HUES64 (cell line): ENCODE data around the gene ADAMTSL2.

Experiments
- H3K27ac ChIP-seq: 2 replicates; pipeline ENCODE4 v1.7.0; 2013; ENCODE audit warnings: low read depth, low read length, inconsistent platforms
- H3K27me3 ChIP-seq: 2 replicates; pipeline ENCODE4 v1.6.1; 2013; ENCODE audit warnings: mild to moderate bottlenecking, low read length; ENCODE audit not compliant: insufficient read depth
- H3K36me3 ChIP-seq: 2 replicates; pipeline ENCODE4 v1.6.1; 2013; ENCODE audit warnings: mild to moderate bottlenecking, low read length; ENCODE audit not compliant: insufficient read depth
- H3K4me1 ChIP-seq: 2 replicates; pipeline ENCODE4 v1.6.1; 2013; ENCODE audit warnings: mild to moderate bottlenecking, low read length, moderate library complexity; ENCODE audit not compliant: insufficient read depth
- H3K4me3 ChIP-seq: 2 replicates; pipeline ENCODE4 v1.5.1; 2013; ENCODE audit warnings: mild to moderate bottlenecking, low read length, moderate library complexity
- H3K9ac ChIP-seq: 2 replicates; pipeline ENCODE4 v1.6.1; 2013; ENCODE audit warnings: mild to moderate bottlenecking, low read depth, low read length
- H3K9me3 ChIP-seq: 2 replicates; pipeline ENCODE4 v1.6.1; 2013; ENCODE audit warnings: low read depth, low read length; ENCODE audit not compliant: insufficient read depth
- WGBS: fragments of 150-250, 120-280 bp; methylation state at CpG from one replicate; pipeline ENCODE4 v1.1.7; 2013; ENCODE audit warnings: missing lambda C conversion rate; 5-methylcytosine and 5-hydroxymethylcytosine counted together

ADAMTSL2 gene

DNA sequence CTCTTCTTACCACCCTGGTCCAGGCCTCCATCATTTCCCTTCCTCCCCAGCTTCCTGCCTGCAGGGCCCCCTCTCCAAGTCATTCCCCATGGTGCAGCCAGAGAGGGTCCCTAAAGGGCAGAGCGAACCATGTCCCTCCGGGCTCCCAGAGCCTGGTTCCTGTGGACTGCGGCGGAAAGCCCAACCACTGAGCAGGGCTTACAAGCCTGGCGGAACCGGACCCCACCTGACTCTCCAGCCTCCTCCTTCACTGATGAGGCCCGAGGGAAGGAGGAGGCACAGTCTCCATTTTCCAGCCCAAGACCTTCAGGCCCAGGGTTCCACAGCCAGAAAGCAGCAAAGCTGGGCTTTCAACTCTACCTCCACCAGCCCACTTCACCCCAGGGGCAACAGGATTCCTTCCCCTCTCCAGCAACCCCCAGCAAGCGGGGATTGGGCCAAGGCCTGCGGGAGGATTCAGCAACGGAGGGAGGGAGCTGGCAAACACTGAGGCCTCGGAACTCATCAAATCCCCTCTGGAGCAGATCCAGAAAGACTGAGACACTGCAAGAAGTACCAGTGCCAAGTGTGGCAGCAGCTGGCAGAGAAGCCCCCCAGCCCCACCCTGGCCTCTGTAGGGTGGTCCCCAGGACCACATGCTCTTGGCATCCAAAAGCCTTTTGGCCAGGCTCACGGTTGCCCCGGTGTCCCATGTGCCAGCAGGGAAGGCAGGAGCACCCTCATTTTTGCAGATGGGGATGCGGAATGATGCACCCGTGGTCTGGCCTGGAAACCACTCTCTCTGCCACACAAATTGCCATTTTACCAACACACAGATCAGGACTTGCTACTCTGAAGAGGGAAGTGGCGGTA, 71.6 kb downstream of the ADAMTSL2 start:
- H3K9me3 ChIP-seq: no peaks in the 10 kb centered on the region
- H3K9ac ChIP-seq: no peak overlapping the region
- no peaks in the 10 kb centered on the region for H3K4me1 ChIP-seq
- 81% methylated on average over 16 of the region's 16 CpGs for WGBS
- no peaks in the 10 kb centered on the region for H3K36me3 ChIP-seq
- no peak overlapping the region for H3K4me3 ChIP-seq
- no peak overlapping the region for H3K27ac ChIP-seq
- H3K27me3 ChIP-seq: peaks cover 38% of the 10 kb centered on the region

DNA sequence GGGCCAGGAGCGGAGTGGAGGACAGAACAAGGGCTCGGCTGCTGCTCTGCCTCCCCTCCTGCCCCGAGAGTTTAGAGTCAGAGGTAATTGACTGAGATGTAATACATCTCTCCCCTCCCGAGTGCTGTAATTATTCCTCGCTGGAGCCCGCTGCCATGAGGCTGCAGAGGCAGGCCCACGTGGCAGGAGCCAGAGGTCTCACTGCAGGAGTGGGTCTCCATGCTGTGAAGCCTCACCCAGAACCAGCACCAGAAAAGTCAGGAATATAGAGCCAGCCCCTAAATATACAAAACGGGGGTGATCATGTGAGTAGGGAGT, 72.2 kb downstream of the ADAMTSL2 start:
- 88% methylated on average over 7 of the region's 8 CpGs for WGBS
- Histone ChIP-seq H3K27ac (no peak overlapping the region), H3K36me3 (no peaks in the 10 kb centered on the region), H3K27me3 (peaks cover 40% of the 10 kb centered on the region), H3K9me3 (no peaks in the 10 kb centered on the region), H3K9ac (no peak overlapping the region), H3K4me3 (no peak overlapping the region), H3K4me1 (no peaks in the 10 kb centered on the region)

DNA sequence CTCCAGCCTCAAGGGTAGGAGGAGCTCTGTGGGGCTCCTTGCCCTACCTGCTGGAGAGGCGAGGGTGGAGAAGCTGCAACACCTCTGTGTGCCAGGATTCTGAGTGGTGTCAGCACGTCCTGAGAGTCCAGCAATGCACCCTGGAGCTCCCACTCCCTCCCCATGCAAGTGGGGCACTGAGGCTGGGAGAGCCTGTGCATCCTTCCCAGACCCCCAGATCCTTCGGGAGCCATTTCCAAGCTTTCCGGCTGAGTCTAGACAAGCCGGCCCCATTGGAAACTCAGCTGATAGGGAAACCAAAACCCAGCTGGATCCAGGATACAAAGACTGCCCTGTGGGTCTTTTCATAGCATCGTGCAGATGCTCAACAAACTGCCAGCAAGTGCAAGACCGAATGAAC, 72.9 kb downstream of the ADAMTSL2 start:
- peaks cover 40% of the 10 kb centered on the region for H3K27me3 ChIP-seq
- H3K4me3 ChIP-seq: no peak overlapping the region
- no peak overlapping the region for H3K27ac ChIP-seq
- H3K9ac ChIP-seq: no peak overlapping the region
- no peaks in the 10 kb centered on the region for H3K36me3 ChIP-seq
- 75% methylated on average over 7 of the region's 7 CpGs for WGBS
- no peaks in the 10 kb centered on the region for H3K9me3 ChIP-seq
- no peaks in the 10 kb centered on the region for H3K4me1 ChIP-seq

DNA sequence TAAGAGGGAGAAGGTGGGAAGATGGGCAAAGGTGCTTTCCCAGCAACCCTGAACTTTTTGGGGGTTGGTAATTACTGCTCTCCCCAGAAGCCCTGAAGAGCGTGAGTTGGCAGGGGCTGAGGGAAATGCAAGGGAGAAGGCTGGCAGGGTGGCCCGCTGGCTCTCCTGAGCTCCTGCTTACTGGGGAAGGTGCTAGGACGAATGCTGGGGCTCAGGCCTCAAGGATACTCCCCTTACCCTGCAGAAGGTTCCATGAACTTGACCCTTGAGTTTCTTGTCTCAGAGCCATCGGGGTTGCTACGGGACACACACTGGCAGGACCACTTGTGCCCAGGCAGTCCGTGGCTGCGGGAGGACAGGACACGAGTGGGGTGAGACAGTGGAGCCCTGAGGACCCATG, 73.5 kb downstream of the ADAMTSL2 start:
- Histone ChIP-seq H3K36me3 (no peaks in the 10 kb centered on the region), H3K27me3 (peaks cover 40% of the 10 kb centered on the region), H3K9ac (no peak overlapping the region), H3K27ac (no peak overlapping the region), H3K9me3 (no peaks in the 10 kb centered on the region), H3K4me3 (no peak overlapping the region), H3K4me1 (no peaks in the 10 kb centered on the region)
- 91% methylated on average over 8 of the region's 8 CpGs for WGBS

DNA sequence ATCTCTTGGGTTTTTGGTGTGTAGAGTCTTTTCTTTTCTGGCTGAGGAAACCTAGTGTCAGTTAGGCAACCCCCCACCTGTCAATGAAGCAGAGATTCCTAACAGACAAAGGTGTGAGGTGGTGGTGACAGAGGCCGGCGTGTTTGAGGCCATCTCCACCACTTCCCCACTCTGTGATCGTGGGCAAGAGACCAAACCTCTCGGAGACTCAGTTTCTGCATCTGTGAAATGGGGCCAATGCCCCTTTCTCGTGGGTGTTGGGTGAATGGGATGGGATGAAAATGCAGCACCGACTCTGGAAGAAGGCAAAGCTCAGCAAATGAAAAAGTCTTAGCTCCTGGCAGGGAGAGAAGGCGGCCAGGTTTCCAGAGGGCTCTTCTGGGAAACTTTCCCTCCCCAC, 73.9 kb downstream of the ADAMTSL2 start:
- 75% methylated on average over 7 of the region's 7 CpGs for WGBS
- no peaks in the 10 kb centered on the region for H3K36me3 ChIP-seq
- H3K9me3 ChIP-seq: no peaks in the 10 kb centered on the region
- H3K4me1 ChIP-seq: no peaks in the 10 kb centered on the region
- no peak overlapping the region for H3K9ac ChIP-seq
- H3K4me3 ChIP-seq: peak overlapping the region; percentile 55; the same call in 1 of the 2 replicates
- peaks cover 40% of the 10 kb centered on the region for H3K27me3 ChIP-seq
- no peak overlapping the region for H3K27ac ChIP-seq

DNA sequence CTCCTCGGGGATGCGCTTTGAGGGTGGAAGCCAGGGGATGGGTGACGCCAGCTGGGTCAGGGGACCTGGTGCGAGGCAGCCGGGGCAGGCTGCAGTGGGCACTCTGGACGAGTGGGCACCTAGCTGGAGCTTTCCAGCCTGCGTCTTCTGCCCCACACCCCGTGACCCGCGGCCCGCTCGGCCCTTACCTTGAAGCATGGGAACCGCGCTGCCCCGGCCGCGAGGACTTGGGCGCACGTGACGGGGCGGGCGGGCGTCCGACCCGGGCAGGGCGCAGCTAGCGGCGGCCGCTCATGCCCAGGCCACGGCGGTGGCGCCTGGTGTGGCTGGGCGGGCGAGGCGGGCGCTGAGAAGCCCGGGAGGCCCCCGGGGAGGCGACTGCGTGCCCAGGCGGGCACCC, 74.4 kb downstream of the ADAMTSL2 start:
- Histone ChIP-seq H3K36me3 (no peaks in the 10 kb centered on the region), H3K27me3 (peaks cover 40% of the 10 kb centered on the region), H3K9ac (peak overlapping the region; percentile 49; the same call in 1 of the 2 replicates), H3K27ac (no peak overlapping the region), H3K9me3 (no peaks in the 10 kb centered on the region), H3K4me3 (peak overlapping the region; percentile 55), H3K4me1 (no peaks in the 10 kb centered on the region)
- WGBS: 13% methylated on average over 41 of the region's 41 CpGs

DNA sequence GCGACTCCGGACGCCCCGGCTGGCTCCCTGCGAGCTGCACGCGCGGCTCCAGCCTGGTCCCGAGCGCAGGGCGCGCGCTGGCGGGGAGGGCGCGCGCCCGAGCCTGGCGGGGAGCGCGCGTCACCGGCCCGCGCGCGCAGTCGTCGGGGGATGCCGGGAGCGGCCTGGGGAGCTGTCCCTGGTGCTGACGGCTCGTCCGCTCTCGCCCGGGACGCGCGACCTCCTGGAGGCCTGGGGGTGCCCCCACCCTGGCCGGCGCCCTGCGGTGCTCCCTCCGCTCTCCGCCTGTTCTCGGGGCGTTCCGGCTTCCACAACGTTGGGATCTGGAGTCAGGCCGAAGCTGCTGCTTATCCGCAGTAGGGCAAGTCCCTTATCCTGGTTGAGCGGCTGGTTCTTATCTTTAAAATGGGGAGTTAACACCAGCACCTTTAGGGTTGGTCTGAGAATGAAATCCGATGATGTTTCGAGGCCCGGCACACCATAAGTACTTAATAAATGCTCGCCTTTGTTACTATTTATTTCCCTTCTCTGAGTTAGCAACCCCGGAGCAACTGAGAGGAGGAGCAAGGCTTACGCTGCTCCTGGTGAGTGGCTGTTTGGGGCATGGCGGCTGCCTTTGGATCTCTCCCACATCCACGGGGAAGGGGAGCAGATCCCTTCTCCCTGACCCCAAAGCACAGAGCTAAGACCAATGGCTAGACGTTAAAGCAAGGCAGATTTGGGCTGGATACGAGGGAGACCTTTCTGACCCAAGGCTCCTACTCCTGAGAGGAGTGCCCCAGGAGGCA, 75.0 kb downstream of the ADAMTSL2 start, which contains the start of gene FAM163B:
TSS of gene FAM163B (minus strand) at position 79 of the 788 bp plus-strand sequence. CDS start 29,166 bp downstream, outside the sequence.
- peak within 1 kb of the TSS; percentile 55 for H3K4me3 ChIP-seq
- no peaks in the 10 kb centered on the region for H3K36me3 ChIP-seq
- H3K27ac ChIP-seq: no peak within 1 kb of the TSS
- H3K4me1 ChIP-seq: no peaks in the 10 kb centered on the region
- peaks cover 40% of the 10 kb centered on the region for H3K27me3 ChIP-seq
- 10% methylated on average over 61 of the region's 61 CpGs for WGBS
- peak within 1 kb of the TSS; percentile 49; the same call in 1 of the 2 replicates for H3K9ac ChIP-seq
- H3K9me3 ChIP-seq: no peaks in the 10 kb centered on the region

DNA sequence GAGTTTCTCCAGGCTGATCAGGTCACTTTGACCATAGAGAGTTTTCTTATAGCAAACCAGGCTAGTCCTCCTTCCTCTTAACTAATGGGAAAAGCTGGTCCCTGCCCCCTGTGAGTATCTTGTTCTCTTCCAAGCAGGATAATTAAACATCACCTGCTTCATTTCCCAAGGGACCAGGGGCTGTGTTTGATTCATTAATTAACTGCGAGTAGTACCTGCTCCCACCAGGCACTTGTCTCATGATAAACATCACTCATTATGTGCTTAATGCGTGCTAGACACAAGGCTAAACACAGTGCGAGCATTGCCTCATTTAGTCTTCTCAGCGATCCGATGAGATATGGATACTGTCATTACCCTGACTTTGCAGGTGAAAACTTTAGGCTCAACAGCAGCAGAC, 76.3 kb downstream of the ADAMTSL2 start:
- Histone ChIP-seq H3K27me3 (peaks cover 40% of the 10 kb centered on the region), H3K4me1 (no peaks in the 10 kb centered on the region), H3K36me3 (no peaks in the 10 kb centered on the region), H3K27ac (no peak overlapping the region), H3K9ac (no peak overlapping the region), H3K4me3 (no peak overlapping the region), H3K9me3 (no peaks in the 10 kb centered on the region)
- WGBS: 94% methylated on average over 5 of the region's 5 CpGs

DNA sequence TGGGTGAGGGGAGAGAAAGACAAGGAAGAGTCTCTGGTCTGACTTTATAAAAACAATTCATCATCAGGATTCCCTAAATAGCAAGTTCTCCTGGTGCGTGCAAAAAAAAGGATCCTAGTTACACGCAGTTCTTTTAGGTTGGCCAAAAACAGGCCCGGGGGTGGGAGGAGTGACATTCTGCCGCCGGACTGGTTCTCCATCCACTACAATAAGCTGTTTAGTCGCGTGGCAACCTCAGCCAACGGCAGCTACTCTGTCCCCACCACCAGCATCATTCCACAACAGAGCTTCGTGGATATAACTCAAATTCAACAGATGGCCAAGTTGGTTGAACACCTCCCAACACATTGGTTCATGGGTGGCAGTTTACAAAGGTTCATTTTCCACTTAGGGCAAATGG, 77.5 kb downstream of the ADAMTSL2 start:
- Histone ChIP-seq H3K27ac (no peak overlapping the region), H3K4me3 (no peak overlapping the region), H3K9ac (no peak overlapping the region), H3K36me3 (no peaks in the 10 kb centered on the region), H3K4me1 (no peaks in the 10 kb centered on the region), H3K9me3 (no peaks in the 10 kb centered on the region), H3K27me3 (peaks cover 33% of the 10 kb centered on the region)
- 89% methylated on average over 9 of the region's 9 CpGs for WGBS

DNA sequence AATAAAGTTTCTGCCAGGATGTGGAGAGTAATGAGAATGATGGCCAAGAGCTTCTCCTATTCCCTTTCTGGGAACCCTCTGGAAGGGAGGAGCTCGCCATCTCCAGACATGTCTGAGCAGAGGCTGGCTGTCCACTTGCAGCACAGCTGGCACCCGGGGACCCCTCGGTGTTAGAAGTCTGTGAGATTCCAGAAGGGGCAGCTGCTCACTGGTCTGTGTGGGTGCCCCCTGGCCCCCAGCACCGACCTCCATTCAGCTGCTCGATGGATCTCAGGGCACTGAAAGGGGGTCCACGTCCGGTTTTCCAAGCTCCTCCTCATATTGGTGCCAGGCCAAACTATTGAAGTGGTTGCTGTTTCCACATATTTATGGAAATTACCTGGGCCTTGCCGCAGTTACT, 78.3 kb downstream of the ADAMTSL2 start:
- H3K4me3 ChIP-seq: no peak overlapping the region
- H3K9ac ChIP-seq: no peak overlapping the region
- no peaks in the 10 kb centered on the region for H3K9me3 ChIP-seq
- H3K27ac ChIP-seq: no peak overlapping the region
- 91% methylated on average over 8 of the region's 8 CpGs for WGBS
- H3K27me3 ChIP-seq: peaks cover 26% of the 10 kb centered on the region
- no peaks in the 10 kb centered on the region for H3K4me1 ChIP-seq
- H3K36me3 ChIP-seq: no peaks in the 10 kb centered on the region

DNA sequence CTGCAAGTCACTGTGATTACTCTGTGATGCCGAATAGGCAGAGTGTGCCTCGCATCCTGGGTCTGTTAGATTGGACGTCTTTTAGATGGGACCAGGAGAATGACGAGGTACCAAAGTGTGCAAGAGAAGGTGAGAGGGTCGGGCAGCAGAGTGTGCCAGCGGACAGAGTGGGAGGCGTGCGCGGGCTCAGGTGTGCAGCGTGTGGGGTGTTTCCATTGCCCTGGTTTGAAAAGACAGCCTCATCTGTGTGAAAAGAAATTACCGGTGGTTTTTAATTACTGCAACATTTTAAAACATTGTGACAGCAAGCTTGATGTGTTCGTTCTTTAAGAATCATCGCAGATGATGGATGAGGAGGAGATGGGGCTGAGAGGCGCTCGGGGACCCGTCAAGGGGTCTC, 78.9 kb downstream of the ADAMTSL2 start:
- H3K9me3 ChIP-seq: no peaks in the 10 kb centered on the region
- no peaks in the 10 kb centered on the region for H3K36me3 ChIP-seq
- no peak overlapping the region for H3K4me3 ChIP-seq
- no peak overlapping the region for H3K27ac ChIP-seq
- WGBS: 92% methylated on average over 16 of the region's 16 CpGs
- no peaks in the 10 kb centered on the region for H3K4me1 ChIP-seq
- H3K9ac ChIP-seq: no peak overlapping the region
- H3K27me3 ChIP-seq: peaks cover 19% of the 10 kb centered on the region
